GM18505 (cell line): ENCODE data around the gene DLG2.

Source experiments
- ATAC-seq: cut with Tn5 transposase; IDR thresholded peaks from one replicate; pipeline ENCODE4 v1.9.1; 2021; ENCODE audit not compliant: unreplicated experiment
- POLR2A ChIP-seq: IDR thresholded peaks from 4 replicates; pipeline ENCODE4 v1.6.1; 2011; ENCODE audit warnings: borderline replicate concordance; ENCODE audit not compliant: insufficient read depth, insufficient read length; ENCODE audit errors: extremely low read depth

DLG2 gene

GRCh38 chr11:84837402-84838069, 789.6 kb downstream of the DLG2 start:
- no peak for ATAC-seq
- TF ChIP-seq POLR2A, result no peak

- ATAC-seq, result no peak
- no peak for TF ChIP-seq POLR2A
These were observed 790.8 kb downstream of the DLG2 start for GRCh38 chr11:84836371-84836770.

- no peak for ATAC-seq
- no peak for TF ChIP-seq POLR2A
These were observed 793.6 kb downstream of the DLG2 start for GRCh38 chr11:84833488-84834088.

- TF ChIP-seq POLR2A, result no peak
- ATAC-seq, result no peak
These were observed 796.8 kb downstream of the DLG2 start for GRCh38 chr11:84830372-84830771.

DNA sequence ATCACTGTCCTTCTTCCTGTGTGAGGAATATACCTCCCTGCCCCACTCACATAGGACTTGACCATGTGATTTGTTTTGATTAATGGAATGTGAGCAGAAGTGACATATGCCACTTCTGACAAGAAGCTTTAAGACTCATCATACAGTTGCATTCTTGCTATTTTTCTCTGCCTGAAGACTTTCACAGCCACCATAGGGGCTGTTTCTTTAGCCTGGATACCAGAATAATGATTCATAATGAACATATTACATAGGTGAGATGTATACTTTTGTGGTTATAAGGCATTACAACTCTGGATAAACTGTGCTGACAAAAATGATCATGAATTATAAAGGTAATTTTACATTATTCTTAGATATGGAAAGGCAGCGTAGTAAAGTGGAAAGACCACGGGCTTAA, 798.0 kb downstream of the DLG2 start:
- TF ChIP-seq POLR2A, result no peak
- no peak for ATAC-seq

- no peak for TF ChIP-seq POLR2A
- ATAC-seq, result no peak
These were observed 798.5 kb downstream of the DLG2 start for GRCh38 chr11:84828616-84829015.

GRCh38 chr11:84825106-84825660, 802.0 kb downstream of the DLG2 start:
- ATAC-seq, result no peak

DNA sequence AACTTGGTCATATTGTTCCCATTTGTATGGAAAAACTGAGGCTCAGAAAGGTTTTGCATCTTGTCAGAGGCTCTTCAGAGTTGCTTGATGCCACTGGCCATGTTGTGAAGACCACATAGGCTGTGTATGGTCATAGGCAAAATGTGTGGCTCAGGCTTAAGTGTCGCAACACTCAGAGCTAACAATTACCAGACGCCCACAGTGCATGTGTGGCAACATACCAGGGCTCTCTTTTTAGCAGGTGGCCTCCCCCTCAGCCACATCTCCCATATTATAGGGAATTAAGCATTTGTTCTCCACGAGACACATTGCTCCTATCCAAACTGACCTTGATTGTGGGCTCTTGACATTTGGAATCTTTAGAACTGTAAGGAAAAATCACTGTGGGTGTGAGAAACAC, 802.5 kb downstream of the DLG2 start:
- no peak for TF ChIP-seq POLR2A
- no peak for ATAC-seq

More at GRCh38 chr11:84825106-84825660, 802.0 kb downstream of the DLG2 start:
- TF ChIP-seq POLR2A, result no peak

GRCh38 chr11:84819537-84819936, 807.6 kb downstream of the DLG2 start:
- TF ChIP-seq POLR2A, result no peak

DNA sequence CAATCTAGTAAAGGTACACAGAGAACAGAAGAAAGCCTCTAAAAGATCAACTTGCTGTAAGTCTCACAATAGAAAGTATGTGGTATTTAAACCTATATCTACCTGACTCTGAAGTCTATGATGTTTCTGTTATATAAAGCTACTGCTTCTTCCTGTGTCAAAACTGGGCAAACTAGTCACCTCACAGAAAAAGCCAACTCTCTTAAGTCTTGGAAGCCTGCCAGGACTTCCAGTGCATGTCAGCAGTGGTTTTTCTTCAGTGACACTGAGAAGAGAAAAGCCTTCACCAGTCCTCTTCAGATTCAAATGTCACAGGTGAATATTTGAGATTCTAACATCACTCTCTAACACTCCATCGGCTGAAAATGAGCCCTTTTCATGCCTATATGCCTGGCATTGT, 808.0 kb downstream of the DLG2 start:
- no peak for TF ChIP-seq POLR2A
- ATAC-seq, result no peak

More at GRCh38 chr11:84819537-84819936, 807.6 kb downstream of the DLG2 start:
- no peak for ATAC-seq

GRCh38 chr11:84817998-84818397, 809.1 kb downstream of the DLG2 start:
- no peak for TF ChIP-seq POLR2A

GRCh38 chr11:84812471-84812969, 814.6 kb downstream of the DLG2 start:
- TF ChIP-seq POLR2A, result no peak
- no peak for ATAC-seq

More at GRCh38 chr11:84817998-84818397, 809.1 kb downstream of the DLG2 start:
- ATAC-seq, result no peak

- ATAC-seq, result no peak
- TF ChIP-seq POLR2A, result no peak
These were observed 820.8 kb downstream of the DLG2 start for GRCh38 chr11:84806354-84806753.

GRCh38 chr11:84804041-84804440, 823.1 kb downstream of the DLG2 start:
- no peak for TF ChIP-seq POLR2A
- no peak for ATAC-seq

DNA sequence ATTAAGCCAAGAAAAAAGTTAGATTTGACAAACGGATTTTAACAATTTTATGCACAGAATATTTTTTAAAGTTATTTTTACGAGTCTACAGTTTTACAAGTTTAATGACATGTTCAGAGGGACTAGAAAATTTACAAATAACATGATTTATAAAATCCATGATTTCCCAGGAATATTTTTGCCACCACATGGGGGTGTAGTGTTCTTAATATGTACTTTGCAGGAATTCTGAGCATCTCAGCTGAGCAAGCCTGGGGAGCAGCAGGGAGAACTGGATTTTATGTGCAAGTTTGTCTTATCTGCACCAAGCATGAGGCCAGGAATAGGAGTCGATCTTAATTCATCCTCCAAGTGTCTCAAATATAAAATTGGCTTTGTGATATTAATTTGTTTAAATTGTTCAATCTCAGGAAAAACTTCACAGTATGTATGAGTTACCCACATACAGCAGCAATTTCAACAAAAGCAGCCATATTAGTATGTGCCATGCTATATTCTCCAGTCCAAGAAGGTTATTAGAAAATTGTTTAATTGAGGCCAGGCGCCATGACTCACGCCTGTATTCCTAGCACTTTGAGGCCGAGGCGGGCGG, 826.3 kb downstream of the DLG2 start:
- no peak for ATAC-seq
- no peak for TF ChIP-seq POLR2A

GRCh38 chr11:84799112-84799511, 828.0 kb downstream of the DLG2 start:
- no peak for TF ChIP-seq POLR2A

More at GRCh38 chr11:84799112-84799511, 828.0 kb downstream of the DLG2 start:
- no peak for ATAC-seq
